Measurements from ENCODE around the gene LIM2.
"Not testable (repeated sequence)": the region's sequence is repeated elsewhere in the genome, so short reads cannot be mapped to it uniquely, and the experiment has no call there.

The LIM2 gene

DNA sequence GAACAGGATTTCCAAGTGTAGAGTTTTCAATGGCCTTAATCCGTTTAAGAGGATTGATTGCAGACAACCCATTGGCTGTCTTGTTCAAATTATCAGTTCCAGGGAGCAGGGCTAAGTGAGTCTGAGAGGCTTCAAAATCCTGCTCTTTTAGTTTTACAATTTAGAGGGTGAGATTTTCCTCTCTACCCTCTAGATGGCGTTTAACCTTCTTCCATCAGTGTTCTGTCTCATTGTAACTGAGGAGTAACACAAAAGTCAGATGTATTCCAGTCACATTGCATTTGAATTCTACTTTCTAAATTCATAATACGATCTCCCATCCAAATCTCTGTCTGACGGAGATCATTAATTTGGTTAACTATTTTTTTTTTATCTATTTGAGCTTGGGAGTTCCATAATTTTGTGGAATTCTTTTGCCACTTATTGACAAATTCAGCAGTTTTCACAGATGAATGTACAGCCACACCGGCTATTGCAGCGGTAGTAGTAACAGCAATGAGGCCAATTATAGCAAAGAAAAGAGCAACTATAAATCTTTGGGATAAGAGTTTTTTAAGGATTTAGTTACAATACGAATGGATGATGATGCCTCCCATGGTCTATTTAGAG is 10.4 kb upstream of the LIM2 start:
- TF ChIP-seq, protein P1, sequence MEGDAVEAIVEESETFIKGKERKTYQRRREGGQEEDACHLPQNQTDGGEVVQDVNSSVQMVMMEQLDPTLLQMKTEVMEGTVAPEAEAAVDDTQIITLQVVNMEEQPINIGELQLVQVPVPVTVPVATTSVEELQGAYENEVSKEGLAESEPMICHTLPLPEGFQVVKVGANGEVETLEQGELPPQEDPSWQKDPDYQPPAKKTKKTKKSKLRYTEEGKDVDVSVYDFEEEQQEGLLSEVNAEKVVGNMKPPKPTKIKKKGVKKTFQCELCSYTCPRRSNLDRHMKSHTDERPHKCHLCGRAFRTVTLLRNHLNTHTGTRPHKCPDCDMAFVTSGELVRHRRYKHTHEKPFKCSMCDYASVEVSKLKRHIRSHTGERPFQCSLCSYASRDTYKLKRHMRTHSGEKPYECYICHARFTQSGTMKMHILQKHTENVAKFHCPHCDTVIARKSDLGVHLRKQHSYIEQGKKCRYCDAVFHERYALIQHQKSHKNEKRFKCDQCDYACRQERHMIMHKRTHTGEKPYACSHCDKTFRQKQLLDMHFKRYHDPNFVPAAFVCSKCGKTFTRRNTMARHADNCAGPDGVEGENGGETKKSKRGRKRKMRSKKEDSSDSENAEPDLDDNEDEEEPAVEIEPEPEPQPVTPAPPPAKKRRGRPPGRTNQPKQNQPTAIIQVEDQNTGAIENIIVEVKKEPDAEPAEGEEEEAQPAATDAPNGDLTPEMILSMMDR (conservative IDR thresholded peaks at IDR 0.05; ENCODE audit: low read depth) = peak; percentile 74
- ChIA-PET CTCF (interaction anchor here (0.6 to 1.5 kb wide), 6 partner anchors 22 to 379 kb away, joined by 3 to 7 read pairs (median 4); partner anchors contain the start of gene VSIG10L), POLR2A (ENCODE audit: low non-redundant PET) (no interaction called here)
- H3K27ac ChIP-seq = no peak overlapping the region
- DNase-seq (ENCODE audit: low spot score) = peak; percentile 29

DNA sequence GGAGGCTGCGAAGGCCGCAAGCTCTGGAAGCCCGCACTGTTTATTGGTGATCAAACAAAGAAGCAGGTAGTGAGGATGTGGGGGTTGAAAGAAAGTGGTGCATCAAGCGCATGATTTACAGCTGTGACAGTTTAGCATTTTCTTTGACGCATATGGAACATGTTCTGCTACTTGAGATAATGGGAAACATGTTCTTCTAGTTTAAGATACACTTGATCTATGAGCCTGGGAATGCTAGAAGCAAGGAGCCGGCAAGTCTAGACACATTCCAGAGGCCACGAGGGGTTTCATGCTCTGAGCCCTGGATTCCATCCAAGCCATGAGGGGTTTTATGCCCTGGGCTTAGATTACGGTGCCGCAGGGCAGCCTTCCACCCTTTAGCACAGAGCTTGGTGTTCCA is 9.7 kb upstream of the LIM2 start:
- not testable (repeated sequence) for DNase-seq (ENCODE audit: low spot score); H3K27ac ChIP-seq
- ChIA-PET CTCF (interaction anchor here (0.6 to 1.5 kb wide), 3 partner anchors 21 to 56 kb away, joined by 4 to 7 read pairs (median 5); partner anchors contain the start of gene VSIG10L), POLR2A (ENCODE audit: low non-redundant PET) (interaction anchor here (0.7 kb wide), 1 partner anchor 292 kb away, joined by 6 read pairs; no protein-coding TSS in a partner anchor)

DNA sequence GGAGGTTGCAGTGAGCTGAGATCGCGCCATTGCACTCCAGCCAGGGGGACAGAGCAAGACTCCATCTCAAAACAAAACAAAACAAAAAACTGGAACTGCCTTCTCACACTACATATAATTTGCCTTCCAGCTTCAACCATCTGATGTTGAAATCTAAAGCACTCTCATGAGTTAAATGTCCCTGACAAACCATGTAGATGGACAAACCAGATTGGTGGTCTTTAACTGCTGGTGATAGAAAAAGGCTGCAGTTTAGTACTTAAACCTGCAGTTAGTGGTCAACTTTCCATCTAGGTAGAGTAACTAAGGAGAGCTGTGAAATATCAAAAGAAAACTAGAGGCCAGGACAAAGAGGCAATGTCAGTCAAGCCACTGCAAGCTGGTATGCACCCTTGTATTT is 8.4 kb upstream of the LIM2 start:
- H3K27ac ChIP-seq = no peak overlapping the region
- CTCF ChIA-PET = no interaction called here
- POLR2A ChIA-PET (ENCODE audit: low non-redundant PET) = no interaction called here
- TF ChIP-seq, protein P1 (conservative IDR thresholded peaks at IDR 0.05; ENCODE audit: low read depth) = no peak
- DNase-seq (ENCODE audit: low spot score) = no peak

DNA sequence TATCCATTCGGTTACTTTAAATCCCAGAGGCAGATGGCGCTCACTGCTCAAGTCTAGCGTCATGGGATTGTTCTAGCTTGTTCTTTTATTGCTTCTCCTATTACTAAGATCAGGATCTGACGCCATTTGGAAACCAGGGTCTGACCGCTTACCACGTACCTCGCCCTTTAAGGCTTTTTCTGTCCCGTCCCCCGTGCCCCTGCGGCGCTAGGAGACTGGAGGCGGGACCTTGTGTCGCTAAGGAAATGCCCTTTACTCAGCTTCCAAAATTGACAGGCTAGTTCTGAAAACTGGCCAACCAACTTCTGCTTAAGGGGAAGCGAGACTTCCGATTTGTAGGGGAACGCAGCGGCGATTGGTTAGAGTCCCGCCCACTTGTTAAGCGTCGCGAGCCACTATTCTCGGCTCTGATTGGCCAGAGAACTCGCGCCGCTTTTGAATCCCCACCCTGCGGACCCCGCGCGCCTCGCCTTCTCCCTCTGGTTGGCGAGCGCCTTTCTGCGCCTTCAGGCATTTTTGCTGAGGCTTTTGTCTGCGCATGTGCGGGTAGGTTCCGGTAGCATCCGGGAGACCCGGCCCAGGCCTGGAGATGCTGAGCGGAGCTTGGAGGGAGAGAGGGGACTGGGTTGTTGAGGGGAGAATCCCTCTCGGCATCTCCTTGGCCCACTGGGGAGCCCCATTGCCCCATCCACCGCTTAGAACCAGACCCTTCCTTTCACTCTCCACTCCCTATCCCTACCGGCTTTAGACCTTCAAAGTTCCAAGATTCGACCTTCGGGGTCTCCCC is 6.5 kb upstream of the LIM2 start:
- POLR2A ChIA-PET (ENCODE audit: low non-redundant PET) = no interaction called here
- TF ChIP-seq, protein P1 (conservative IDR thresholded peaks at IDR 0.05; ENCODE audit: low read depth) = no peak
- peak; percentile 95 for DNase-seq (ENCODE audit: low spot score)

DNA sequence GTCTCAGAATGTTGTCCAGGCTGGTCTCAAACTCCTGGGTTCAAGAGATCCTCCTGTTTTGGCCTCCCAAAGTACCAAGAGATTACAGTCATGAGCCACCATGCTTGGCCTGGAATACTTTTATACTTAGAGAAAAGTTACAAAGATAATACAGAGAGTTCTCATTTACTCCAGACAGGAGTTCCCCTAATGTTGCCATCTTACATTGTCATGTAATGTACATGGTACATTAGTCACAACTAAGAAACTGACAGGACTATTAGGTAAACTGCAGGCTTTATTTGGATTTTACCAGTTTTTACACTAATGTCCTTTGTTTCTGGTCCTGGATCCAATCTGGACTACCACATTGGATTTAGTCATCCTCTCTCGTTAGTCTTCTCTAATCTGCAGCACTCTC is 4.9 kb upstream of the LIM2 start:
- ChIA-PET CTCF (no interaction called here), POLR2A (ENCODE audit: low non-redundant PET) (no interaction called here)
- DNase-seq (ENCODE audit: low spot score) = no peak
- H3K27ac ChIP-seq = no peak overlapping the region
- TF ChIP-seq, protein P1 (conservative IDR thresholded peaks at IDR 0.05; ENCODE audit: low read depth) = no peak

More for the DNA sequence above, 6.5 kb upstream of the LIM2 start:
- CTCF ChIA-PET = interaction anchor here (0.6 kb wide), 1 partner anchor 24 kb away, joined by 3 read pairs; no protein-coding TSS in a partner anchor
- H3K27ac ChIP-seq = peak overlapping the region; percentile 83

DNA sequence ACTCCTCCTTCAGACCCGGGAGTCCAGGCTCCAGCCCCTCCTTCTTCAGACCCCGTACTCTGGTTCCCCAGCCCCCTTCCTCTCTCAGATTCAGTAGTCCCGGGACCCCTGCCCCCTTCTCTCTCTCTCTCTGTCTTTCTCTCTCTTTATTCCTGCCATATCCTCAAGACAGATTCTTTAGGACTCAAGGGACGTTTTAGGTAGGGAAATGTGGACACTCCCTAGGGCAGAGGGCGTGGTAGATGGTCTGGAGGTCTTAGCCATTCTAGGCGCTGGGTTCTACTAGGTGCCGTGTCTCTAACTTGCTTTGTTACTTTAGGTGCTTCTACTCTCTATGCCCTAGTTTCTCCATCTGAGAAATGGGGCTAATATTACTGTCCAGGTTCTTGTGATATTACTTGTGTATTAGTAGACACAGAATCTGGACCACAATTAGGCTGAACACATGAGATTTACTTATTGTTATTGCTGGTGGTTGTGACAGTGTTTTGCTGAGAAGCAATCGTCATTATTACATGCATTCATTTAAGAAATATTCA is 3.4 kb upstream of the LIM2 start:
- POLR2A ChIA-PET (ENCODE audit: low non-redundant PET) = interaction anchor here (0.6 kb wide), 1 partner anchor 21 kb away, joined by 3 read pairs; no protein-coding TSS in a partner anchor
- TF ChIP-seq, protein P1 (conservative IDR thresholded peaks at IDR 0.05; ENCODE audit: low read depth) = no peak
- CTCF ChIA-PET = no interaction called here
- no peak for DNase-seq (ENCODE audit: low spot score)
- no peak overlapping the region for H3K27ac ChIP-seq
